HepG2 (cell line): ENCODE results near the gene RPL26. TPM values are rescaled to one million over a fixed set of nuclear protein-coding genes. Genes with fewer than 3 reads are reported as not detected.

Experiments
- ATF7 ChIP-seq, 2 experiments: fragments of 450-650 bp in 1 of 2; sonication (generic) in 1 of 2; formaldehyde crosslinking in 1 of 2; IDR thresholded peaks; 2 replicates each; pipeline versions ENCODE4 v1.4.0 to v1.6.1; 2016 to 2020; ENCODE audit warnings: antibody characterized with exemption in 1 of 2, mild to moderate bottlenecking in 1 of 2, missing genetic modification reagents in 1 of 2
- CEBPZ ChIP-seq: IDR thresholded peaks from 2 replicates; pipeline ENCODE4 v1.6.1; 2012; ENCODE audit warnings: low read length, improper control_type of control experiment
- DNMT1 ChIP-seq: sonication (generic); formaldehyde crosslinking; IDR thresholded peaks from 2 replicates; pipeline ENCODE4 v1.5.1; 2020; ENCODE audit warnings: mild to moderate bottlenecking, missing genetic modification reagents
- KIAA2018 ChIP-seq: sonication (generic); formaldehyde crosslinking; IDR thresholded peaks from 2 replicates; pipeline ENCODE4 v1.5.0; 2020; ENCODE audit warnings: mild to moderate bottlenecking, missing genetic modification reagents, borderline replicate concordance
- MIXL1 ChIP-seq: IDR thresholded peaks from 2 replicates; pipeline ENCODE4 v1.6.1; 2016
- NFIC ChIP-seq: IDR thresholded peaks from 2 replicates; pipeline ENCODE4 v1.6.1; 2012; ENCODE audit warnings: mild to moderate bottlenecking, low read length, inconsistent platforms
- SNAPC5 ChIP-seq: sonication (generic); formaldehyde crosslinking; IDR thresholded peaks from 2 replicates; pipeline ENCODE4 v1.8.1; 2023; ENCODE audit warnings: mild to moderate bottlenecking, missing genetic modification reagents, borderline replicate concordance
- SP2 ChIP-seq: sonication (generic); formaldehyde crosslinking; IDR thresholded peaks from 2 replicates; pipeline ENCODE4 v1.5.1; 2020; ENCODE audit warnings: mild to moderate bottlenecking, missing genetic modification reagents
- ZNF274 ChIP-seq: sonication (generic); formaldehyde crosslinking; IDR thresholded peaks from 2 replicates; pipeline ENCODE4 v1.5.1; 2020; ENCODE audit warnings: mild to moderate bottlenecking, missing genetic modification reagents
- ZNF569 ChIP-seq: sonication (generic); formaldehyde crosslinking; IDR thresholded peaks from 2 replicates; pipeline ENCODE4 v1.5.0; 2020; ENCODE audit warnings: mild to moderate bottlenecking, missing genetic modification reagents, moderate library complexity, borderline replicate concordance
- ZNF598 ChIP-seq: sonication (generic); formaldehyde crosslinking; IDR thresholded peaks from 2 replicates; pipeline ENCODE4 v1.5.1; 2020; ENCODE audit warnings: mild to moderate bottlenecking, missing genetic modification reagents, borderline replicate concordance
- ZNF670 ChIP-seq: sonication (generic); formaldehyde crosslinking; IDR thresholded peaks from 2 replicates; pipeline ENCODE4 v1.8.0; 2022; ENCODE audit warnings: mild to moderate bottlenecking, missing genetic modification reagents, borderline replicate concordance
- ZNF749 ChIP-seq: sonication (generic); formaldehyde crosslinking; IDR thresholded peaks from 2 replicates; pipeline ENCODE4 v1.8.0; 2022; ENCODE audit warnings: mild to moderate bottlenecking, missing genetic modification reagents, moderate library complexity, borderline replicate concordance
- ZNF776 ChIP-seq: sonication (generic); formaldehyde crosslinking; IDR thresholded peaks from 2 replicates; pipeline ENCODE4 v1.4.0; 2020; ENCODE audit warnings: mild to moderate bottlenecking, missing genetic modification reagents
- polyA plus RNA-seq, 8 experiments: library from polyadenylated mRNA; depleted of rRNA in 3 of 8; stranded (reverse) in 7 of 8; unstranded in 1 of 8; fragments of >200 nt; fragmentation: Illumina TruSeq in 4 of 8; extraction: Trizol in 4 of 8; gene quantifications; 2 replicates each; pipeline versions ENCODE4 v1.2.1 to v1.2.3, GENCODE V29; 2011 to 2016; ENCODE audit warnings: low read depth in 4 of 8, missing spikeins in 1 of 8, mixed read lengths in 1 of 8; ENCODE audit not compliant: insufficient read depth in 1 of 8
- total RNA-seq, 5 experiments: library from RNA; depleted of rRNA; stranded (reverse); fragments of >200 nt; fragmentation: Illumina TruSeq; extraction: Trizol; gene quantifications; 2 replicates each; pipeline ENCODE4 v1.2.3, GENCODE V29; 2016; ENCODE audit warnings: low read depth in 1 of 5

The RPL26 gene
- total and polyA plus RNA-seq, 2 of the 13 experiments (the other 11 are each of a cell fraction or from before 2014, with no cell fraction given) = 2,817 to 3,529 TPM

- TF ChIP-seq KIAA2018 (CRISPR knock-in tag) (no peak), ZNF670 (CRISPR knock-in tag) (no peak), ZNF274 (CRISPR knock-in tag) (peak; percentile 46; the same call in 1 of the 2 replicates), ZNF598 (CRISPR knock-in tag) (peak; percentile 61; the same call in 1 of the 2 replicates), SNAPC5 (CRISPR knock-in tag) (no peak), NFIC (no peak), ZNF569 (CRISPR knock-in tag) (no peak), CEBPZ (no peak), MIXL1 (CRISPR knock-in tag) (no peak), ZNF776 (CRISPR knock-in tag) (no peak; the same call in 1 of the 2 replicates), DNMT1 (CRISPR knock-in tag) (no peak), ZNF749 (peak; percentile 47; the same call in 1 of the 2 replicates), SP2 (peak; percentile 76), ATF7 (IDR thresholded peaks at IDR 0.05) (no peak), ATF7 (CRISPR knock-in tag; IDR thresholded peaks at IDR 0.05) (peak; percentile 50; the same call in 1 of the 2 replicates)
Measured at GRCh38 chr17:8376271-8377067, 6.5 kb downstream of the RPL26 start, which contains the start of gene KRABD2 (continued).
